ENCODE data around the gene PBX3.
"Not testable (repeated sequence)": the region's sequence is repeated elsewhere in the genome, so short reads cannot be mapped to it uniquely, and the experiment has no call there.

Gene PBX3

GRCh38 chr9:125749287-125749935 is 2.2 kb downstream of the PBX3 start:
- no peak for DNase-seq

GRCh38 chr9:125749951-125750626 is 2.9 kb downstream of the PBX3 start:
- no peak for DNase-seq

DNA sequence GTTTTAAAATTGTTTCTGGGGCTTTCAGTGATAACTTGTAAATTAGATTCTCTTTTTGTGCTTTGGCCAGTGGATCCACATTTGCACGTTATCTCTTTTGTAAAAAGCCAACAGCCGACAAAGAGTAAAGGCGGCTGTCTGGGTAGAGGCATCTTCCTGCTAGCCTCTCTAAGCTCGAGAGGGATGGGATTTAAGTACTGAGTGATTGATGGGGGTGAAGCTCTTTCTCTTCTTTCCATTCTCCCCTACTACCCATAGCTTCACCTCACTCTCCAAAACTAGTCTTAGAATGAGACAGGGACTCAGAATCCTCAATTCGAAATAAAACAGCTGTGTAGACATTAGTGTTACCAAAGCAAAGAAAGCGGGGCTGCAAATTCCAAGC is 3.4 kb downstream of the PBX3 start:
- no peak for DNase-seq

- DNase-seq = no peak
Measured at GRCh38 chr9:125752070-125752628, 5.0 kb downstream of the PBX3 start.

DNA sequence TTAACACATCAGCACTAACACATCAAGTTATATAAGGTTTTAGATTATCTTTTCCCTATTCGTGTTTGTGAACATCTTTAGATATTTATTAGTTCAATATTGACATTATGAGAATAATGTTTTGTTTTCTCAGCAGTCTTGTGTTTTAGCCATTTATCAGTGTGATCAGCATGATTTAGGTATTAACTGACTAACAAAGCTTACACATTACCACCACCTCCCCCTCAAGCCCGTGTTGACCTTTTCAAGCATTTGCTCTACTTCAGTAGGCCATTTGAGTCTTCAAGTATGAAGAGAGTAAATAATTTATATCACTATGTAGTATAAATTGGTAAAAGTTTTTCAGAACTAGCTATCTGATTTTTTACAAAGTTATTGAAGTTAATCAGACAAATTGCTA is 6.9 kb downstream of the PBX3 start:
- DNase-seq = no peak

DNA sequence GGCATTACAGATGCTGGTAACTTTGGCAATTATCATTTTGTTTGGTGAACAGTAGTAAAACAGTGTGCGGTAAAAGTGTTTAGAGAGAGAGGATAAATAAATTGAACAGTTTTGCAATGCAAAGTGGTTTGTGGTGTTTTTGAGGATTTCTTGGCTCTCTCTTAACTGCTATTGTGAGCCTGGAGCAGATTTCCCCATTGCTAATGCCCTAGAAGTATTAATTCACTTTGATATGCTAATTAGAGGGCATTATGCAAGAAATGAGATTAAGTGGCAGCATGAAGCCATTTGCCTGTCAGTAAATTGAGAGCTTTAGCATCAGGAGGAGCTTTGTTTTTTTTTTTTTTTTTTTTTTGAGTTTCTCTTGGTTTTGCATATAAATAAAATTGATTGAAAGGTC is 8.2 kb downstream of the PBX3 start:
- no peak for DNase-seq

- DNase-seq = no peak
Measured at GRCh38 chr9:125756518-125756917, 9.3 kb downstream of the PBX3 start.

DNA sequence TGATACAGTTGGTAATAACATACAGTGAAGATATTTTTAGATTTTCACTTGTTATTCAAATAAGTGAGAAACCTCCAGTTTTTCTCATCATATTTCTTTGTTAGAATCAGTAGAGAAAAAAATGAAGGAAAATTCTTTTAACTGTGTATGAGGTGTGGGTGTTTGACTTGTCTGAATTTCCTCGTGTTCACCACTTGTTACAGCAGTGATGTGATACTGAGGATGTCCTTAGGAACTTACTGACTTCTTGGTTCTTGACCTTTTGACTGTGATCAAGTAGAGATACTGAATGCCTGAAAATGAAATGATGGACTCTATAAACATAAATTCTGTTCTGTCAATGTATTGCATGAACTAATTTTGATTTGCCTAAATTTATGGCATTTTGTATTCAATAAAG is 10.7 kb downstream of the PBX3 start:
- no peak for DNase-seq

DNA sequence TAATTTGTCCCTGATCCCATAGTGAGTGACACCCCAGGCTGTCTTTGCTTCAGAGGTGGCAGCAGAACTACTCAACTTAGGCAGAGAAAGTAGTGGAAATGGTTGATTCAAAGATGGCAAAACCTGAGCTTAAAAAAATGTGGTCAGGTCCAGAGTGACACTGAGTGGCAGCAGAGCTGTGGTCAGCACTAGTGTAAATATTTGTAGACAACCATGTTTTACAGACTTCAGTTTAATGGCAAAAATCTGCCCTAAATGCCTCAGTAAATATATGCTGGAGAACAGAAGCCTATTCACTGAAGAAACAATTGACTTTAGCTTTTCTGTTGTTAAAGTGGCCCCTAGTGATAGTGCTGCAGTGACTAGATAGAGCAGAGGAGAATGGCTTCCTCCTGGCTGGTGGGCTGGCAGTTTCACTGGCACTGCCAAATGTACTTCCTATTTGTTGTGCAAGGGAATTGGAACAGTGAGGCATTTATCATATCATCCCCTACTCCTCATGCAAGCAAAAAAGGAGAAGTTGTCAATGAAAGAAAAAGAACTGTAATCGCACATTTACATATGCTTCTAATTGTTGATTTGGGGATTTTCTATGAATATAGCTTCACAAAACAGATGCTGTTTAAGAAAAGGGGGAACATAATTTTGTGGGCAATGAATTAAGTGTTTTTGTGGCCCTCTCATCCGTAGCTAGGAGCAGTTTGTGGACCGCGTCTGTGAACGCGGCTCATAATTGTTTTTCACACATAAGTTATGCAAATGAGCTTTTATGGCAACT is 12.0 kb downstream of the PBX3 start:
- no peak for DNase-seq

GRCh38 chr9:125759764-125760129 is 12.6 kb downstream of the PBX3 start:
- no peak for DNase-seq

- DNase-seq = no peak
Measured at GRCh38 chr9:125760537-125760936, 13.4 kb downstream of the PBX3 start.

DNA sequence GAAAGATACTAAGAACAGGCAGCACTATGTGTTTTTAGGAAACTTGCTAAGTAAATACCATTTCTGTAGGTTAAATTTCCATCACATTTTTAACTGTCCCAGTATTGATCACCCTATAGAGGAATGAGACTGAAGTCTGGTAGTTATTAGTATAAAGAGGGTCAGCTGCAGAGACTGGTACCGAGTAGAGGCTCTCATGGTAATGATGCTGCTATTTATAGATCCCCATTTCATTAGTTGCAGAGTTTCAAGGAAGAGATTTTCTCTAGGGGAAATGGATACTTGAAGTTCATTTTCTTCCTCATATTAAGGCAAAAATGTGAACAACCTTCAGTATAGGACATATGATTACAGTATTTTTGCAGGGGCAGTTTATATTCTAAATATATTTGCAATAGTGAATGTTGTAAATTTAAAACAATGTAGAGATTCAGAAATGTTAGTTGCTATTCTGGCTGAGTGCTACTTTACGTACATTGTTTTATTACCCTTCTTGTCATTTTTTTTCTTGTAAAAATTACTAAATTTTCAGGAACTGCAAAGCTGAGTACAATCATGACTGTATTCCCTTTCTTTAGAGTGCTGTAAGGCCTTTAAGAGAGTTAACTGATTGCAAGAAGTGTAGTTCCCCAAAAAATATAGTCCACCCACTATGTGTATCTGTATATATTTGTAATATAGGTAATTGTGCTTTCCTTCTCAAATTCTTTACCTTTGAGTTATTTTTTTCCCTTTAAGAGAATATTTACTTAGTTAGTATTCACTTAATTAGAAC is 14.7 kb downstream of the PBX3 start:
- DNase-seq = no peak

GRCh38 chr9:125763394-125763801 is 16.2 kb downstream of the PBX3 start:
- no peak for DNase-seq

- DNase-seq = no peak
Measured at GRCh38 chr9:125764198-125764597, 17.0 kb downstream of the PBX3 start.

DNA sequence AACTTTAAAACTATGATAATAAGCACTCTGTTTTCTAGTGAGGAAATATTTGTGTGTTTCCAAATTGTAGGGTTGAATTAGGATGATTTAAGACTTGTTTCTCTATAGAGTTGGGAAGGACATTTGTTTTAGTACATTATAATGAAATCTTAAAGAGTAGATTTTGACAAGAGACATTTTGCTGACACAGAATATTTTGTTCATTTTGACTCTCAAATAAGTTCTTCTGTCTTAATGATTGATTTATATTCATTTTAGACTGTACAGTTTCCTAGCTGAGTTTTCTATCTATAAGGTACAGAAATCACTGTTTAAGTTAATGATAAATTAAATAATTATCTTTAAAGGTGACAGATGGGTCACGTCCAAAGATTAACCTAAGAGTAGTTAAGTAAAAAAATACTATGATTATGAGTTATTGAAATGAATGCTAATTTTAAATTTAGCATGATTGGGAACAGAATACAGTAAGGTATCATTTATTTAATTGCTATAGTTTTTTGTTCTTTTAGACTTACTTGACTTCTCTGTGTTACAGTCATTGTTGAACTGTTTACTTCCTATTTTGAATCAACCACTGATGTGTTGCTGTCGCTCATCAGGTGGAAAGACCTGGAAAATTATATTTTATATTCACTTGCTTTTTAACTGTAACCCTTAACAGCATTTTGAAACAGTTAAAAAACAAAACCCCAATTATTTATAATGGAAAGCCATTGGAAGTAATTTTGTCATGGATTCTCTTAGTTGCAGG is 19.5 kb downstream of the PBX3 start:
- DNase-seq = no peak

DNA sequence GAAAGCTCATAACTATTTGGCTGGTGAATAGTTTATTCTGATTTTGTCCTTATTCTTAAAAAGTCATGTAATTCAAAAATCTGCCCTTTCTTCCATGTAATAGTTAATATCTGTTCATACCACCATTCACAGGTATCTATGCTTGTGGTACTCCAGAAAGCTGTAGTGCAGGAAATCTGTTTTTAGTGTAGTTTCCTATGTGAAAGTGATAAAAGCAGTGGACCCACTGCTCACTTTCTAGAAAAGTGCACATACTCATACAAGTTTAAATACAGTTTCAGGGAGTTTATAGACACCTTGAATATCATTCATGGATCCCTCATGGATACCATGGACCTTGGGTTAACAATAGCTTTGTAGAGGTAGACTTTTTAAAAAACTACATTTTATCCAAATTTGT is 20.2 kb downstream of the PBX3 start:
- DNase-seq = no peak

- no peak for DNase-seq
Measured at GRCh38 chr9:125768803-125769202, 21.6 kb downstream of the PBX3 start.

- no peak for DNase-seq
Measured at GRCh38 chr9:125771037-125771436, 23.9 kb downstream of the PBX3 start.

DNA sequence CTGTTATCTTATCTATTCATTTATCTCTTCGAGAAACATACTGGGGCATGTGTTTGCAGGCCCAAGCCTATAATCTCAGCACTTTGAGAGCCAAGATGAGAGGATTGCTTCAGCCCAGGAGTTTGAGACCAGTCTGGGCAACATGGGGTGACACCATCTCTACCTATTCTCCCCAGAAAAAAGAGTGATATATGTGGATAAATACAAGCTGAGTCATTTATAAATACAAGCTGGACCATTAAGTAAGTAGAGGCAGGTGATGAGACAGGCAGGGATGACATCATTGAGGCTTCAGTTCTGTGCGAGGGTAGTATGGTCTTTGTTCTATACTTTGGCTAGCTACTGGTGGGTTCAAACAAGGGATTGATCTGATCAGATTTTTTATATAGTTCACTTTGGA is 25.6 kb downstream of the PBX3 start:
- no peak for DNase-seq

DNA sequence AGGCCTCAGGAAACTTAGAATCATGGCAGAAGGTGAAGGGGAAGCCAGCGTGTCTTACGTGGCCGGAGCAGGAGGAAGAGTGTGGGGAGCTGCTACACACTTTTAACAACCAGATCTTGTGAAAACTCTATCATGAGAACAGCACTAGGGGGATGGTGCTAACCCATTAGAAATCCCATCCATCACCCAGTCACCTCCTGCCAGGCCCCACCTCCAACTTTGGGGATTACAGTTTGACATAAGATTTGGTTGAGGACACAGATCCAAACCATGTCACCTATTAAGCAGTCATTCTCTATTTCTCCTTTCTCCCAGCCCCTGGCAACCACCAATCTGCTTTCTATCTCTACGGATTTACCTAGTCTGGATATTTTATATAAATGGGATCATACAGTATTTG is 26.9 kb downstream of the PBX3 start:
- no peak for DNase-seq

- not testable (repeated sequence) for DNase-seq
Measured at GRCh38 chr9:125776789-125777188, 29.6 kb downstream of the PBX3 start.

GRCh38 chr9:125778538-125779219 is 31.5 kb downstream of the PBX3 start:
- DNase-seq = not testable (repeated sequence)
